ENCODE measurements around the gene NKD1. TPM values are rescaled to one million over a fixed set of nuclear protein-coding genes. Genes with fewer than 3 reads are reported as not detected.

NKD1 gene
- total RNA-seq, 1 donor from 2014 or later, result 54.7 TPM

DNA sequence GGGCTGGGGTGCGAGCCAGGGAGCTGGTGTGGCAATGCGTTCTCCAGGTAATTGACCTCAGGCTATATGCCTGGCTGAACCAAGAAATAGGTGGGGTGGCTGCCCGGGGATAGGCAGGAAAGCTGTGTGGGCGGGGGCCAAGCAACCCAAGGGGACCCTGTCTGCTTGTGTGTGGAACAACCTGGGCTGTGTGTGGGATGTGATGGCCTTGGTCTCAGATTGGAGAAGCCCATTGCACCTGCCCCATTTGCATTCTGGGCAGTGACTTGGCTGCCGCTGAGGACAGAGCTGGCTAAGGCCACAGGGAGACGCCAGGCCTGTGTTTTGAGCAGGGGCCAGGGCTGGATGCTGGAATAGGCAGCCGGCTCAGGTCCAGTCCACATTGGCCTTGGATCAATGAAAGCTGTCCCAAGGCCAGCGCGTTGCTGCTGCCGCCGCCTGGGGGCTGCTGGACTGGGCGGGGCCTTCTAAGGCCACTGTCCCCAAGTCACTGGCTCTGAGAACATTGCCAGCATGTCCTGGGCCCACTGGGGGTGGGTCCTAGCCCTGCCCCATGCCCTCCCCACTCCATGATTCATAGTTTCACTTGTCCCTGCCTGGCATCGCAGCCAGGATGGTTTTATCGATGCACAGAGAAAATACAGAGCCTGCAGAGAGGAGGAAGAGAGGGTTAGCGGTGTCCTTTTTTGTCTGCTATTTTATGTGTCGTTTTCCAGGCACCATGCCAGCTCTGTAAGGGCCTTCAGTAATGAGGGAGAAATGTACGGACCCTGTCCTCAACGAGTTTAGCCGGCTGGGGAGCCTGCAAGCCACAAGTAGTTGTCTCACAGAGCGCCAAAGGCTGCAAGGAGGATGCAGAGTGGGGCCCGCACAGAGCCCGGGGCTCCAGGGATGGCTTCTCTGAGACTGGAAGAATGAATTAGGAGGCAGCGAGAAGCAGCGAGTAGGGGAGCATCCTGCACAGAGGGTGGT lies 43.9 kb downstream of the NKD1 start:
- TF ChIP-seq, protein P1, sequence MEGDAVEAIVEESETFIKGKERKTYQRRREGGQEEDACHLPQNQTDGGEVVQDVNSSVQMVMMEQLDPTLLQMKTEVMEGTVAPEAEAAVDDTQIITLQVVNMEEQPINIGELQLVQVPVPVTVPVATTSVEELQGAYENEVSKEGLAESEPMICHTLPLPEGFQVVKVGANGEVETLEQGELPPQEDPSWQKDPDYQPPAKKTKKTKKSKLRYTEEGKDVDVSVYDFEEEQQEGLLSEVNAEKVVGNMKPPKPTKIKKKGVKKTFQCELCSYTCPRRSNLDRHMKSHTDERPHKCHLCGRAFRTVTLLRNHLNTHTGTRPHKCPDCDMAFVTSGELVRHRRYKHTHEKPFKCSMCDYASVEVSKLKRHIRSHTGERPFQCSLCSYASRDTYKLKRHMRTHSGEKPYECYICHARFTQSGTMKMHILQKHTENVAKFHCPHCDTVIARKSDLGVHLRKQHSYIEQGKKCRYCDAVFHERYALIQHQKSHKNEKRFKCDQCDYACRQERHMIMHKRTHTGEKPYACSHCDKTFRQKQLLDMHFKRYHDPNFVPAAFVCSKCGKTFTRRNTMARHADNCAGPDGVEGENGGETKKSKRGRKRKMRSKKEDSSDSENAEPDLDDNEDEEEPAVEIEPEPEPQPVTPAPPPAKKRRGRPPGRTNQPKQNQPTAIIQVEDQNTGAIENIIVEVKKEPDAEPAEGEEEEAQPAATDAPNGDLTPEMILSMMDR (conservative IDR thresholded peaks at IDR 0.05), result no peak
- DNase-seq (ENCODE audit: low read depth, low spot score), result no peak
- Mint-ChIP-seq H3K4me1 (peaks cover 8% of the 10 kb centered on the region), H3K27me3 (ENCODE audit: low read depth) (no peaks in the 10 kb centered on the region), H3K36me3 (ENCODE audit: low read depth) (no peaks in the 10 kb centered on the region), H3K4me3 (no peak overlapping the region), H3K27ac (ENCODE audit: unreplicated experiment) (no peak overlapping the region), H3K9me3 (no peaks in the 10 kb centered on the region)

GRCh38 chr16:50592996-50593395 lies 44.8 kb downstream of the NKD1 start:
- TF ChIP-seq, protein P1 (conservative IDR thresholded peaks at IDR 0.05), result no peak
- no peak overlapping the region for H3K4me3 Mint-ChIP-seq
- peaks cover 3% of the 10 kb centered on the region for H3K4me1 Mint-ChIP-seq
- H3K27ac Mint-ChIP-seq (ENCODE audit: unreplicated experiment), result no peak overlapping the region
- no peak for DNase-seq (ENCODE audit: low read depth, low spot score)
- no peaks in the 10 kb centered on the region for H3K9me3 Mint-ChIP-seq
- H3K27me3 Mint-ChIP-seq (ENCODE audit: low read depth), result no peaks in the 10 kb centered on the region
- H3K36me3 Mint-ChIP-seq (ENCODE audit: low read depth), result no peaks in the 10 kb centered on the region

- Mint-ChIP-seq H3K4me3 (no peak overlapping the region), H3K27me3 (ENCODE audit: low read depth) (no peaks in the 10 kb centered on the region), H3K9me3 (no peaks in the 10 kb centered on the region), H3K27ac (ENCODE audit: unreplicated experiment) (no peak overlapping the region), H3K4me1 (peaks cover 3% of the 10 kb centered on the region), H3K36me3 (ENCODE audit: low read depth) (no peaks in the 10 kb centered on the region)
- DNase-seq (ENCODE audit: low read depth, low spot score), result peak; percentile 10
- TF ChIP-seq, protein P1 (conservative IDR thresholded peaks at IDR 0.05), result peak; percentile 36
These were observed 45.4 kb downstream of the NKD1 start for GRCh38 chr16:50593410-50594150.

DNA sequence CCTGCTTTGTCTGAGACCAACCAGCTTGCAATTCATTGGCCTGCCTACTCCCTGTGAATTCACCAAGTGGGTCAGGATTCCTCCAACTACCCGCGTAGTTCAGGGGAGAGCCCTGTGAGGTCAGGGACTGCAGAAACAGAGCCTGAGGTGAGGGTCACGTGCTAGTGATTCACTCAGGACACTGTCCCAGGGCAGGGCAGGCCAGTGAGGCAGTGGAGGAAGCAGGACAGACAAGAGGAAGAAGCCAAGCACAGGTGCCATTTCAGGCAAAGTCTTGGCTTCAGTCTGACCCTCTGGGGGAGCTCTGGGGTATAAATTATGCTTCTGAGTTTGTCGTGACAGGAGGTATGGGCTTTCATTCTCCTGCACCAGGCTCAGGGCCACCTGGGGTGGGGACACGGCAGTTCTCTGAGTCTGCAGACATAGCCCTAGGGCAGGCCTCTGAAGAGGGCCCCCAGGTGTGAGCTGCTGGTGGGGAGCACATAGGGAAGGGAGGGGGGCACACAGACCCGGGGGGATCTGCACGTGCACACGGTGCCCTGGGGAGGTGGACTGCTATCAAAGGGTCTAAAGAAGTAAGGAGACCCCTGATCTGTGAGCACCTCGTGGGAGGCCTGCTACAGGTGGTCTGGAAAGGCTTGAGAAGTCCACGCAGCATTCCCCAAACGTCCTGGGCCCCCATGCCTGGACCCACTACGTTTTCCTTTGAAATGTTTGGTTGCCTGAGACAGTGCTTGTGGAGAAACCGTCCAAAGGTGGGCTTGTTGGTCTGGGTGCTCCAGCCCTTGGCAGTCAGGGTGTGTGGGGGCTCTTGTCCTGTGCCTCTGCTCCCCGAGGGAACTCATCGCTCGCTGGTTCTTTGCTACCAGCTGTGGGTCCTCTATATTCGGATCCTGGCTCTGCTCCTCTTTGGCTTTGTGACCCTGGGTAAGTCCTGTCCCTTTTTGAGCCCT lies 46.4 kb downstream of the NKD1 start:
- Mint-ChIP-seq H3K27ac (ENCODE audit: unreplicated experiment) (no peak overlapping the region), H3K4me3 (no peak overlapping the region), H3K4me1 (peaks cover 10% of the 10 kb centered on the region), H3K9me3 (no peaks in the 10 kb centered on the region), H3K27me3 (ENCODE audit: low read depth) (no peaks in the 10 kb centered on the region), H3K36me3 (ENCODE audit: low read depth) (no peaks in the 10 kb centered on the region)
- DNase-seq (ENCODE audit: low read depth, low spot score), result no peak
- TF ChIP-seq, protein P1 (conservative IDR thresholded peaks at IDR 0.05), result no peak

GRCh38 chr16:50595859-50596258 lies 47.7 kb downstream of the NKD1 start:
- H3K4me3 Mint-ChIP-seq, result no peak overlapping the region
- TF ChIP-seq, protein P1 (conservative IDR thresholded peaks at IDR 0.05), result no peak
- DNase-seq (ENCODE audit: low read depth, low spot score), result no peak
- H3K4me1 Mint-ChIP-seq, result peaks cover 21% of the 10 kb centered on the region
- H3K36me3 Mint-ChIP-seq (ENCODE audit: low read depth), result no peaks in the 10 kb centered on the region
- no peaks in the 10 kb centered on the region for H3K9me3 Mint-ChIP-seq
- no peak overlapping the region for H3K27ac Mint-ChIP-seq (ENCODE audit: unreplicated experiment)
- H3K27me3 Mint-ChIP-seq (ENCODE audit: low read depth), result no peaks in the 10 kb centered on the region
